Thyroid gland (tissue), 4 donors: ENCODE measurements around the gene KCP.

Source experiments
- POLR2A ChIP-seq, 2 donors: fragments of 450-650 bp; IDR thresholded peaks; one replicate each; pipeline ENCODE4 v1.6.1; 2017; ENCODE audit warnings: antibody characterized with exemption in 2 of 2, mild to moderate bottlenecking in 2 of 2, moderate library complexity in 1 of 2
- TF ChIP-seq, protein P1 (sequence below), 6 experiments: fragments of 200-600 bp in 3 of 6; fragments of 450-650 bp in 3 of 6; sonication (generic) in 3 of 6; IDR thresholded peaks; one replicate each; pipeline ENCODE4 v1.5.1; 2016 to 2019; ENCODE audit warnings: antibody characterized with exemption in 6 of 6, mild to moderate bottlenecking in 2 of 6, inconsistent platforms in 1 of 6, moderate library complexity in 1 of 6

DNA sequence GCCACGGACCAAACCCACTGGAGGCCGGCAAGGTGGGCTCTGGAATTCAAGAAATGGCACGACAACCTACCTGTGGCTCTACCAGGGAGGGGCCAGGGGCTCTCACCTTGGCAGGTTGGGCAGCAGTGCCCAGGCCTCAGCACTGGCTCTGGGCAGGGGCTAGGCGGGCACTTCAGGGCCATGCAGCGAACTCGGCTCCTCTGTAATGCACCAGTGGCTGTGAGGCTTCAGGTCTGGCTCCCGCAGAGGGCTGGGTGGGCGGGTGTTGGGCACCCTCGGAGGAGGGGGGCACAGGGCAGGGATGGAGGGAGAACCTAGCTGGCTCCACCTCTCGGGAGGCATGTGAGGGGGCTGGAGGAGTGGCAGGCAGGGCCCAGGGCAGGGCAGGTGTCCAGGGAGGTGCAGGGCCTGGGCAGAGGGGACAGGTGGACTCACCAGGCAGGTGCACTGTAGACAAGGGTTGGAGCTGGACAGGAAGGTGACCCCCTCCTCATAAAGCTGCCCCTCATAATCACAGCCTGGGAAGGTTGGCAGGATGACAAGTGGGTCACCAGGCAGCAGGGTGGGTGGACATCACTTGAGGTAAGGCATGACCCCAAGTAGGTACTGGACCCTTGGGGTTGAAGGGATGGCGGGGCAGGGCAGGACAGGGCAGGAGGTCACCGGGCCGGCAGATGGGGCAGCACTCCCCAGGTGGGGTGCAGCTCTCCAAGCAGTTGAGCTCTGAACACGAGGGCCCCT, 6.7 kb downstream of the KCP start:
- TF ChIP-seq, protein P1, sequence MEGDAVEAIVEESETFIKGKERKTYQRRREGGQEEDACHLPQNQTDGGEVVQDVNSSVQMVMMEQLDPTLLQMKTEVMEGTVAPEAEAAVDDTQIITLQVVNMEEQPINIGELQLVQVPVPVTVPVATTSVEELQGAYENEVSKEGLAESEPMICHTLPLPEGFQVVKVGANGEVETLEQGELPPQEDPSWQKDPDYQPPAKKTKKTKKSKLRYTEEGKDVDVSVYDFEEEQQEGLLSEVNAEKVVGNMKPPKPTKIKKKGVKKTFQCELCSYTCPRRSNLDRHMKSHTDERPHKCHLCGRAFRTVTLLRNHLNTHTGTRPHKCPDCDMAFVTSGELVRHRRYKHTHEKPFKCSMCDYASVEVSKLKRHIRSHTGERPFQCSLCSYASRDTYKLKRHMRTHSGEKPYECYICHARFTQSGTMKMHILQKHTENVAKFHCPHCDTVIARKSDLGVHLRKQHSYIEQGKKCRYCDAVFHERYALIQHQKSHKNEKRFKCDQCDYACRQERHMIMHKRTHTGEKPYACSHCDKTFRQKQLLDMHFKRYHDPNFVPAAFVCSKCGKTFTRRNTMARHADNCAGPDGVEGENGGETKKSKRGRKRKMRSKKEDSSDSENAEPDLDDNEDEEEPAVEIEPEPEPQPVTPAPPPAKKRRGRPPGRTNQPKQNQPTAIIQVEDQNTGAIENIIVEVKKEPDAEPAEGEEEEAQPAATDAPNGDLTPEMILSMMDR (IDR thresholded peaks at IDR 0.05) = no peak
- TF ChIP-seq POLR2A (IDR thresholded peaks at IDR 0.05) = no peak
